ENCODE measurements around the gene SKIC3.

SKIC3 gene

GRCh38 chr5:95528565-95528964 is 26.2 kb downstream of the SKIC3 start:
- no peak overlapping the region for H4K91ac ChIP-seq (ENCODE audit: low read length)
- H3K4ac ChIP-seq (ENCODE audit: low read depth in 1 of 2, low read length in 2 of 2), result no peak overlapping the region
- H2AFZ ChIP-seq (ENCODE audit: low read depth, low read length), result no peak overlapping the region
- peaks cover 3 to 66% of the 10 kb centered on the region in 2 experiments for H3K36me3 ChIP-seq (ENCODE audit: control insufficient read depth in 1 of 2, insufficient read depth in 2 of 2, low read depth in 1 of 2, low read length in 2 of 2)
- no peak overlapping the region for H3K27ac ChIP-seq (ENCODE audit: low read length, poor library complexity, severe bottlenecking)
- H3K27me3 ChIP-seq (ENCODE audit: control insufficient read depth in 1 of 2, insufficient read depth in 1 of 2, low read length in 2 of 2), result no peaks in the 10 kb centered on the region
- no peaks in the 10 kb centered on the region for H3K9me3 ChIP-seq (ENCODE audit: control insufficient read depth, low read length)
- H2BK5ac ChIP-seq (ENCODE audit: low read depth, low read length, poor library complexity, severe bottlenecking), result no peak overlapping the region
- DNase-seq, result no peak
- no peak overlapping the region for H4K8ac ChIP-seq (ENCODE audit: low read length)
- H3K79me1 ChIP-seq (replicated peaks; ENCODE audit: low read length, poor library complexity, severe bottlenecking), result peaks cover 12% of the 10 kb centered on the region
- no peak overlapping the region for H3K4me3 ChIP-seq (ENCODE audit: insufficient read depth in 1 of 2, low read depth in 1 of 2, low read length in 2 of 2)
- peaks cover 2% of the 10 kb centered on the region for H3K4me1 ChIP-seq (ENCODE audit: control insufficient read depth, insufficient read depth, low read depth, low read length)
- no peak overlapping the region for H3K14ac ChIP-seq (ENCODE audit: low read length in 2 of 2)
- no peak overlapping the region for H3K23ac ChIP-seq (ENCODE audit: low read length in 2 of 2)
- no peak overlapping the region for H3K4me2 ChIP-seq (ENCODE audit: low read length, poor library complexity, severe bottlenecking)
- H2BK15ac ChIP-seq (ENCODE audit: low read depth, poor library complexity, severe bottlenecking), result no peak overlapping the region
- H2BK12ac ChIP-seq (ENCODE audit: low read length in 2 of 2), result no peak overlapping the region
- H2AK5ac ChIP-seq (ENCODE audit: low read length, severe bottlenecking), result no peak overlapping the region
- H3K18ac ChIP-seq (ENCODE audit: low read depth in 1 of 2, low read length in 2 of 2), result no peak overlapping the region
- H3K9ac ChIP-seq (ENCODE audit: low read length), result no peak overlapping the region
- H2BK120ac ChIP-seq (ENCODE audit: low read depth, low read length), result no peak overlapping the region

DNA sequence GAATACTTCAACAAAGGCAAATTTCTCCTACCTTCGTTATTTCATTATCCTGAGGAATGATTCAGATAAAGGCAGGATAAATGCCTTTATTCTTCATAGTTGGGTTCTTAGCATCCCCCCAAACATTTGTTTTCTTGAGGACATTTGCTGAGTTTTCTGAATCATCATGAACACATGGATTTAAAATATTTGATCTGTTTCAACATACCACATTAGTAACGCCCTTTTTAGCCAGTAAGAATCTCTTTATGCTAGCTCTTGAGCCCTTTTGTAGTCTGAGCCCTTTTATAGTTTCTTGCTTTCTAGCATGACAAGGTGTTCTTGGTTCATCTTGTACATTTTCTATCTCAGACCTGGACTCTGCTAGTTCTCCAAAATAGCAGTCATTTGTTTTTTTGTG is 27.9 kb downstream of the SKIC3 start:
- Histone ChIP-seq H2BK12ac (ENCODE audit: low read length in 2 of 2) (no peak overlapping the region), H3K4me1 (ENCODE audit: control insufficient read depth, insufficient read depth, low read depth, low read length) (peaks cover 2% of the 10 kb centered on the region), H3K36me3 (ENCODE audit: control insufficient read depth in 1 of 2, insufficient read depth in 2 of 2, low read depth in 1 of 2, low read length in 2 of 2) (peaks cover 3 to 83% of the 10 kb centered on the region in 2 experiments), H2BK5ac (ENCODE audit: low read depth, low read length, poor library complexity, severe bottlenecking) (no peak overlapping the region), H3K14ac (ENCODE audit: low read length in 2 of 2) (no peak overlapping the region), H2AFZ (ENCODE audit: low read depth, low read length) (no peak overlapping the region), H3K4me3 (ENCODE audit: insufficient read depth in 1 of 2, low read depth in 1 of 2, low read length in 2 of 2) (no peak overlapping the region), H3K4me2 (ENCODE audit: low read length, poor library complexity, severe bottlenecking) (no peak overlapping the region), H3K27ac (ENCODE audit: low read length, poor library complexity, severe bottlenecking) (no peak overlapping the region), H4K8ac (ENCODE audit: low read length) (no peak overlapping the region), H2BK120ac (ENCODE audit: low read depth, low read length) (no peak overlapping the region), H2BK15ac (ENCODE audit: low read depth, poor library complexity, severe bottlenecking) (no peak overlapping the region), H3K23ac (ENCODE audit: low read length in 2 of 2) (no peak overlapping the region), H3K27me3 (ENCODE audit: control insufficient read depth in 1 of 2, insufficient read depth in 1 of 2, low read length in 2 of 2) (no peaks in the 10 kb centered on the region), H4K91ac (ENCODE audit: low read length) (no peak overlapping the region), H3K79me1 (replicated peaks; ENCODE audit: low read length, poor library complexity, severe bottlenecking) (peaks cover 14% of the 10 kb centered on the region), H2AK5ac (ENCODE audit: low read length, severe bottlenecking) (no peak overlapping the region), H3K18ac (ENCODE audit: low read depth in 1 of 2, low read length in 2 of 2) (no peak overlapping the region), H3K4ac (ENCODE audit: low read depth in 1 of 2, low read length in 2 of 2) (no peak overlapping the region), H3K9me3 (ENCODE audit: control insufficient read depth, low read length) (no peaks in the 10 kb centered on the region), H3K9ac (ENCODE audit: low read length) (no peak overlapping the region)
- DNase-seq, result no peak
- WGBS, result 86% methylated on average over 1 of the region's 2 CpGs

GRCh38 chr5:95524423-95524822 is 30.4 kb downstream of the SKIC3 start:
- Histone ChIP-seq H2BK15ac (ENCODE audit: low read depth, poor library complexity, severe bottlenecking) (no peak overlapping the region), H4K8ac (ENCODE audit: low read length) (no peak overlapping the region), H2AFZ (ENCODE audit: low read depth, low read length) (no peak overlapping the region), H3K9ac (ENCODE audit: low read length) (no peak overlapping the region), H3K36me3 (ENCODE audit: control insufficient read depth in 1 of 2, insufficient read depth in 2 of 2, low read depth in 1 of 2, low read length in 2 of 2) (peaks cover 3 to 99% of the 10 kb centered on the region in 2 experiments), H3K14ac (ENCODE audit: low read length in 2 of 2) (no peak overlapping the region), H2BK5ac (ENCODE audit: low read depth, low read length, poor library complexity, severe bottlenecking) (no peak overlapping the region), H3K4me2 (ENCODE audit: low read length, poor library complexity, severe bottlenecking) (no peak overlapping the region), H3K4me1 (ENCODE audit: control insufficient read depth, insufficient read depth, low read depth, low read length) (peaks cover 2% of the 10 kb centered on the region), H3K27ac (ENCODE audit: low read length, poor library complexity, severe bottlenecking) (no peak overlapping the region), H4K91ac (ENCODE audit: low read length) (no peak overlapping the region), H3K79me1 (replicated peaks; ENCODE audit: low read length, poor library complexity, severe bottlenecking) (peaks cover 13% of the 10 kb centered on the region), H3K9me3 (ENCODE audit: control insufficient read depth, low read length) (no peaks in the 10 kb centered on the region), H2BK120ac (ENCODE audit: low read depth, low read length) (no peak overlapping the region), H3K27me3 (ENCODE audit: control insufficient read depth in 1 of 2, insufficient read depth in 1 of 2, low read length in 2 of 2) (no peaks in the 10 kb centered on the region), H2AK5ac (ENCODE audit: low read length, severe bottlenecking) (no peak overlapping the region), H3K4me3 (ENCODE audit: insufficient read depth in 1 of 2, low read depth in 1 of 2, low read length in 2 of 2) (no peak overlapping the region), H3K23ac (ENCODE audit: low read length in 2 of 2) (no peak overlapping the region), H2BK12ac (ENCODE audit: low read length in 2 of 2) (no peak overlapping the region), H3K18ac (ENCODE audit: low read depth in 1 of 2, low read length in 2 of 2) (no peak overlapping the region), H3K4ac (ENCODE audit: low read depth in 1 of 2, low read length in 2 of 2) (no peak overlapping the region)
- DNase-seq, result no peak
- no CpG with 5 or more reads among the region's 2 CpGs for WGBS

GRCh38 chr5:95520206-95520605 is 34.6 kb downstream of the SKIC3 start:
- Histone ChIP-seq H3K9ac (ENCODE audit: low read length) (no peak overlapping the region), H3K36me3 (ENCODE audit: control insufficient read depth in 1 of 2, insufficient read depth in 2 of 2, low read depth in 1 of 2, low read length in 2 of 2) (peaks cover 3 to 98% of the 10 kb centered on the region in 2 experiments), H3K4ac (ENCODE audit: low read depth in 1 of 2, low read length in 2 of 2) (no peak overlapping the region), H2BK12ac (ENCODE audit: low read length in 2 of 2) (no peak overlapping the region), H3K18ac (ENCODE audit: low read depth in 1 of 2, low read length in 2 of 2) (no peak overlapping the region), H2BK15ac (ENCODE audit: low read depth, poor library complexity, severe bottlenecking) (no peak overlapping the region), H3K27me3 (ENCODE audit: control insufficient read depth in 1 of 2, insufficient read depth in 1 of 2, low read length in 2 of 2) (no peaks in the 10 kb centered on the region), H3K9me3 (ENCODE audit: control insufficient read depth, low read length) (no peaks in the 10 kb centered on the region), H2AK5ac (ENCODE audit: low read length, severe bottlenecking) (no peak overlapping the region), H2BK5ac (ENCODE audit: low read depth, low read length, poor library complexity, severe bottlenecking) (no peak overlapping the region), H3K14ac (ENCODE audit: low read length in 2 of 2) (no peak overlapping the region), H2AFZ (ENCODE audit: low read depth, low read length) (no peak overlapping the region), H4K91ac (ENCODE audit: low read length) (no peak overlapping the region), H3K79me1 (replicated peaks; ENCODE audit: low read length, poor library complexity, severe bottlenecking) (peaks cover 6% of the 10 kb centered on the region), H3K4me3 (ENCODE audit: insufficient read depth in 1 of 2, low read depth in 1 of 2, low read length in 2 of 2) (no peak overlapping the region), H3K4me2 (ENCODE audit: low read length, poor library complexity, severe bottlenecking) (no peak overlapping the region), H4K8ac (ENCODE audit: low read length) (no peak overlapping the region), H2BK120ac (ENCODE audit: low read depth, low read length) (no peak overlapping the region), H3K4me1 (ENCODE audit: control insufficient read depth, insufficient read depth, low read depth, low read length) (peaks cover 2% of the 10 kb centered on the region), H3K23ac (ENCODE audit: low read length in 2 of 2) (no peak overlapping the region), H3K27ac (ENCODE audit: low read length, poor library complexity, severe bottlenecking) (no peak overlapping the region)
- WGBS, result 100% methylated on average over 1 of the region's 1 CpG
- no peak for DNase-seq
